ENCODE results near the gene SCFD2. TPM values are rescaled to one million over a fixed set of nuclear protein-coding genes. Genes with fewer than 3 reads are reported as not detected.

SCFD2 gene
- total and polyA plus RNA-seq, 7 donors = 5.8 to 13.3 (median 11.2) TPM

GRCh38 chr4:53314252-53314651 lies 51.6 kb downstream of the SCFD2 start:
- no peak overlapping the region for H3K27ac ChIP-seq
- no peak for TF ChIP-seq CTCF (IDR thresholded peaks at IDR 0.05)
- no peak for DNase-seq
- H3K36me3 ChIP-seq (ENCODE audit: insufficient read depth in 1 of 2, low read depth in 1 of 2) = no peaks in the 10 kb centered on the region
- intact Hi-C loops (cut with DNase I) = no loop called here
- WGBS, 3 donors = 66 to 81% (median 68%) methylated on average over 4 of the region's 4 CpGs
- no peak for ATAC-seq
- no peaks in the 10 kb centered on the region for H3K4me1 ChIP-seq
- no peaks in the 10 kb centered on the region for H3K27me3 ChIP-seq (ENCODE audit: insufficient read depth in 3 of 3, low read length in 2 of 3)
- H3K9me3 ChIP-seq = no peaks in the 10 kb centered on the region
- no peak overlapping the region for H3K4me3 ChIP-seq

GRCh38 chr4:53313510-53313909 lies 52.4 kb downstream of the SCFD2 start:
- Histone ChIP-seq H3K4me3 (no peak overlapping the region), H3K36me3 (ENCODE audit: insufficient read depth in 1 of 2, low read depth in 1 of 2) (no peaks in the 10 kb centered on the region), H3K4me1 (no peaks in the 10 kb centered on the region), H3K27me3 (ENCODE audit: insufficient read depth in 3 of 3, low read length in 2 of 3) (no peaks in the 10 kb centered on the region), H3K9me3 (no peaks in the 10 kb centered on the region), H3K27ac (no peak overlapping the region)
- ATAC-seq (no peak), DNase-seq (no peak)
- 88 to 90% (median 88%) methylated on average over 3 of the region's 3 CpGs for WGBS, 3 donors
- intact Hi-C loops (cut with DNase I) = no loop called here
- TF ChIP-seq CTCF (IDR thresholded peaks at IDR 0.05) = no peak

GRCh38 chr4:53309321-53310040 lies 56.4 kb downstream of the SCFD2 start:
- Histone ChIP-seq H3K4me1 (no peaks in the 10 kb centered on the region), H3K27me3 (ENCODE audit: insufficient read depth in 3 of 3, low read length in 2 of 3) (no peaks in the 10 kb centered on the region), H3K4me3 (no peak overlapping the region), H3K36me3 (ENCODE audit: insufficient read depth in 1 of 2, low read depth in 1 of 2) (no peaks in the 10 kb centered on the region), H3K27ac (no peak overlapping the region), H3K9me3 (no peaks in the 10 kb centered on the region)
- intact Hi-C loops (cut with DNase I) = no loop called here
- 80 to 87% (median 83%) methylated on average over 4 of the region's 4 CpGs for WGBS, 3 donors
- TF ChIP-seq CTCF (IDR thresholded peaks at IDR 0.05) = no peak
- DNase-seq (no peak), ATAC-seq (no peak)

- Histone ChIP-seq H3K36me3 (ENCODE audit: insufficient read depth in 1 of 2, low read depth in 1 of 2) (no peaks in the 10 kb centered on the region), H3K27me3 (ENCODE audit: insufficient read depth in 3 of 3, low read length in 2 of 3) (no peaks in the 10 kb centered on the region), H3K27ac (no peak overlapping the region), H3K4me1 (no peaks in the 10 kb centered on the region), H3K4me3 (no peak overlapping the region), H3K9me3 (no peaks in the 10 kb centered on the region)
- TF ChIP-seq CTCF (IDR thresholded peaks at IDR 0.05) = no peak
- ATAC-seq = no peak
- DNase-seq = no peak
- WGBS, 3 donors = 55 to 69% (median 60%) methylated on average over 4 of the region's 4 CpGs
- intact Hi-C loops (cut with DNase I) = no loop called here
These were observed 57.8 kb downstream of the SCFD2 start for GRCh38 chr4:53307819-53308780.
